HG03571 (cell line): Measurements from ENCODE around the gene PARG.
"Not testable (repeated sequence)": the region's sequence is repeated elsewhere in the genome, so short reads cannot be mapped to it uniquely, and the experiment has no call there.

ENCODE experiments used
- ATAC-seq: cut with Tn5 transposase; IDR thresholded peaks from one replicate; pipeline ENCODE4 v1.9.1; 2021; ENCODE audit not compliant: unreplicated experiment

PARG gene

DNA sequence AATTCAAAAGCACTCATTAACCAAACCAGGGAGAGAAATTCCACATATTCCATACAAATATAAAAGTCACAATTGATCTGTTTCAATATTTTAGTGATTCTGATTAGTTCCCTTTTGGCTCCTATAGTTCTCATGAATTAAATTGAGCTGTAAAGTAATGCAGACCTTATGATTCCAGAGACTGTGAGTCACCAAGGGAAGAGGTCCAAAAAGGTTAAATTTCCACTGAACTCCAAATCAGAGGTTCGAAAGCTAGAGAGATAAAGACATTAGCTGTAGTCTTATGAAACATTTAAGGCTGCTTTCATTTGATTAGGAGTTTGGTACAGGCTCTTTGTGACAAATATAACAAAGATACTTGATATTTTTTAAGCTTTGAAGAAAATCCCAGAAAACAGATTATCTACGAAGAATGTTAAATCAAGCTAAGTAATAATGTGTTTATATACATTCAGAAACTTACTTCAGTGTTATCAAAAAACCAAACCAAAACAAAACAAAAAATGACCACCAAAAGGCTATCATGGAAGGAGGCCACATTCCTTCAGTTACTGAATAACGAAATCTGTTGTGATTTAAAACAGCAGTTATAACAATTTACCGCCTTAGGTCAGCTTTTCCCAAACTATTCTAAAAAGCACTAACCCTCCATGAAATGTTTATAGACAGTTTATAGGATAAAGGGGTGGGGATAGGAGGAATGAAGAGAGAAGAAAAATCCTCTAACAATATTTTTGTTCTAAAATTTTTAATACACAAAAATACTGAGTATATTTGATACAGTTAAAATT lies 33.3 kb downstream of the PARG start:
- ATAC-seq: not testable (repeated sequence)

- ATAC-seq: not testable (repeated sequence)
Observed at GRCh38 chr10:49903829-49904228, 38.0 kb downstream of the PARG start.

- ATAC-seq: not testable (repeated sequence)
Observed at GRCh38 chr10:49900406-49900805, 41.4 kb downstream of the PARG start.

GRCh38 chr10:49899999-49900398 lies 41.8 kb downstream of the PARG start:
- ATAC-seq: not testable (repeated sequence)

DNA sequence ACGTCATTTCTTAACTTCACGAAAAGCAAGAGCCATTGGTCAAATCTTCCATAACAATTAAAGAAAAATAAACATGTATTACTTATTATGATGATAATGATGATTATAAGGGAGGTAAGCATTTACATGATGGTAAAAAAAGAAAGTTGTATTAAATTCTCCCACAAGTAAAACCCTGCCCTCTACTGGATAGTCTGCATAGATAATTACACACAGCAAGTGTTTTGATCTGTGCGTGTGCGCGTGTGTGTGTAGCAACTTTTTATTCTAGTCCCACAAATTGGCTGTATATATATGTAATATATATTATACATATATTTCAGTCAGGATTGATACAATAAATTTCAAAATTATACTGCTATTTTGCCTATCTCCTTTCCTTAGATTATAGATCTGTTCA lies 51.8 kb downstream of the PARG start:
- ATAC-seq: not testable (repeated sequence)

- not testable (repeated sequence) for ATAC-seq
Observed at GRCh38 chr10:49884739-49885331, 57.0 kb downstream of the PARG start.

- ATAC-seq: not testable (repeated sequence)
Observed at GRCh38 chr10:49883852-49884251, 58.0 kb downstream of the PARG start.

- ATAC-seq: not testable (repeated sequence)
Observed at GRCh38 chr10:49882327-49882726, 59.5 kb downstream of the PARG start.

- ATAC-seq: not testable (repeated sequence)
Observed at GRCh38 chr10:49872740-49873139, 69.1 kb downstream of the PARG start.

DNA sequence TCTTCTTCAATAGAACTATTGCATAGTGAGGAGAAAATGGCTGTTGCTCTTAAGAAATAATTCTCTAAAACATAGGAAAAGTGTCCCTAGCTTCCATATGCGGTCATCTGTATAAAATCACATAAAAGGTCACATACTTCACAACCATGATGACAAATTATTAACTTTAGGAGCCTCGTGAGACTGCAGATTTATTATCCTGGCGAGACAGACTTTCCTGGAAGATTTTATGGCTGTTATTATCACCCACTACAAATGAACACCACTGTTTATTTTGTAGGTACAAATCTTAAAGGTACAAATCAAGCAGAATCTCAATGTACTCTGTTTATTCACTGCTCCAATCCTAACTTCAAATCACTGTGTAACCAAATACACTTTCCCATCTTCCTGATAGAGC lies 70.4 kb downstream of the PARG start:
- ATAC-seq: not testable (repeated sequence)

DNA sequence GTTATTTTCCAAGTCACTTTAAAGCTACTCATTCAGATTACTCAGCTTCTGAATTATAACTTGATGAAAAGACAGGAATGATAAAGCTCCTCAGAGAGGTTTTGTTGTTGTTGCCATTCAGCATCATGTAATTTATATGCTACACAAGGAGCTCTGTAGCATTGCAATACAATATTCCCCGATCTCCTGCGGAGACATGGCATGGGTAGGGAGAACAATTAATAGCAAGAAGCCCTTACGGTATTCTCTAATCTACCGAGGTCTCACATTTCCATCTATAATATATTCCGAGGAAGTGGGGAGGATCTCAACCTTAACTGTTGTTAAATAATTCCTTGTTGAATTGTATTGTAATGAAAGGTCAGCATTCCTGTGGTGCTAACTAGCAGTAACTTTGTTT lies 81.9 kb downstream of the PARG start:
- not testable (repeated sequence) for ATAC-seq

- ATAC-seq: not testable (repeated sequence)
Observed at GRCh38 chr10:49858697-49859382, 83.0 kb downstream of the PARG start.

- ATAC-seq: not testable (repeated sequence)
Observed at GRCh38 chr10:49849520-49849919, 92.3 kb downstream of the PARG start.

GRCh38 chr10:49844775-49845595 lies 96.8 kb downstream of the PARG start:
- no peak for ATAC-seq

GRCh38 chr10:49842333-49842628 lies 99.5 kb downstream of the PARG start:
- ATAC-seq: not testable (repeated sequence)

GRCh38 chr10:49841615-49842332 lies 100.1 kb downstream of the PARG start:
- no peak for ATAC-seq

- no peak for ATAC-seq
Observed at GRCh38 chr10:49837685-49838084, 104.1 kb downstream of the PARG start.

DNA sequence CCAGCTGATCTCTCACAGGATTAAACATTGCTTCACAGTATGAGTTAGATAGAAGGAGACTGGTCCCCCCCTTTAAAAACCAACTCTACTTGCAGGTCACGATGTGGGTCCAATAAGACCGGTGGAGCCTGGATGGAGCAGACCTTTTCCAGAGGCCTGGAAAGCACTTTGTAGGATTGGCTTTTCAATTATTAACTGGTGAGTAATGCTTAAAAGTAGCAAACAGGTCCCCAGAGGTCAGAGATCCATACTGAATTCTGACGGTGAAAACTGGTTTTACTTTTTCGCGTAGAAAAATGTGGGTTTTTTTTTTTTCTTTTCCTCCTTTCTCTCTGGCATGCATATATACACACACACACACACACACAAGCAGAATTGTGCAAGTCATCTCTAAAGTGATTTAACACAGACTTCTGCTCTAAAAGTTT lies 104.8 kb downstream of the PARG start:
- no peak for ATAC-seq

GRCh38 chr10:49834976-49835375 lies 106.9 kb downstream of the PARG start:
- no peak for ATAC-seq

DNA sequence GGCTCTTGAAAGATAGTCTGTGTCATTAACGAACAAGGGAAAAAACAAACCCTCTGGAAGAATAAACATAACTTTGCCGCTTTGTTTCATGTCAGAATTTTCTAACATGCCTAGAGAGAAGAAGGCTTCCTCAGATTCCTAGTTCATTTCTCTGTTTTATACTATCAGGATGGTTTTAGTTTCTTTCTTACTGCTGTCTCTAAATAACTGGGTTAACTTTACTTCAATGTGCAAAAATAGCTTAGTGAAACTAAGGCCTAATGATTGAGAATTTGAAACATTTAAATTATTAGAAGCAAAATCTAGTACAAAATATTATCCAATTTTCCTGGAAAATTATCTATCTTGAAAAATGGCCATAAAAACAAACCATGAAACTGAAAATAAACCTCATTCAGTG lies 107.6 kb downstream of the PARG start:
- no peak for ATAC-seq

DNA sequence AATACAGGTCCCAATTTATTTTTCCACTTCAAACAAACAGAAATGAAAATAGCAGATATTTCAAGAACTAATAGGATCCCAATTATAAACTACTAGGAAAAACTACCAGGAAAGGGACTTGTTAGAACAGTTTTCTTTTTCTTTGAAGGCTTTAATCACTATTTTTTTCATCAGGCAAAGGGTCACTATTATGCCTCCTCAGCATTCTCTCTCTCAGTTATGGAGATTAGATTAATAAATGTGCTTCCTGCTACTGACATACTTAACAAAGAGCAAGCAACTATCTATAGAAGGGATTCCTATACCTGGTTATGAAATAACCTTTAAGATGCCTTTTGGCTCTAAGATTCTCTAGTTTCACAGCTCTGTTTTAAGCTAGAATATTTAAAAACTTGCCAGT lies 108.7 kb downstream of the PARG start:
- no peak for ATAC-seq
